Bronchus fibroblast of lung (primary cell): ENCODE measurements around the gene MYO1B. TPM values are rescaled to one million over a fixed set of nuclear protein-coding genes. Genes with fewer than 3 reads are reported as not detected.

Experiments used
- total RNA-seq: library from RNA; depleted of rRNA; stranded (reverse); fragments of >200 nt; gene quantifications from 2 replicates; pipeline ENCODE4 v1.2.3, GENCODE V29; 2015

The MYO1B gene
- 41.3 and 47.6 TPM in 2 replicates for total RNA-seq

GRCh38 chr2:191245046-191245868 lies at the start of gene MYO1B:
TSS of gene MYO1B (plus strand) at chr2:191245404. CDS start at chr2:191276896, 31,492 bp downstream.

Other genes starting within 250 kb of the MYO1B start
- 32.7 and 34.0 TPM in 2 replicates for gene STAT1, start 231.2 kb upstream of the MYO1B start, total RNA-seq
- gene STAT4, start 94.4 kb upstream of the MYO1B start, total RNA-seq, result under 0.01 and 0.15 TPM in 2 replicates